Measurements from ENCODE around the gene MICAL2. TPM values are rescaled to one million over a fixed set of nuclear protein-coding genes. Genes with fewer than 3 reads are reported as not detected.

The MICAL2 gene
- total RNA-seq, 4 donors from 2014 or later: 24.7 to 53.7 (median 37.0) TPM

GRCh38 chr11:12220305-12220704, 109.9 kb downstream of the MICAL2 start:
- Histone ChIP-seq H3K27ac (peak overlapping the region in 2 of 4 donors; percentile 41 to 46), H3K36me3 (peaks cover 0 to 20% of the 10 kb centered on the region in 2 donors), H3K4me3 (no peak overlapping the region), H3K4me1 (peaks cover 30 to 31% of the 10 kb centered on the region in 2 donors), H3K9me3 (no peaks in the 10 kb centered on the region), H3K27me3 (no peaks in the 10 kb centered on the region)
- intact Hi-C loops (cut with DNase I; ENCODE audit: low total_unique reads) (loop anchor here (5.0 kb wide), 1 partner anchor 98 kb away; no protein-coding TSS in a partner anchor), in situ Hi-C loops (cut with MboI; ENCODE audit: low sequenced_read_pairs in 4 of 4) (no loop called here)
- no peak for TF ChIP-seq POLR2A (IDR thresholded peaks at IDR 0.05)
- TF ChIP-seq CTCF (IDR thresholded peaks at IDR 0.05 in 4 of 5, conservative IDR thresholded peaks at IDR 0.05 in 1 of 5): no peak
- DNase-seq (peak; percentile 22 to 64), ATAC-seq (peak; percentile 65 to 76)

GRCh38 chr11:12221051-12221535, 110.7 kb downstream of the MICAL2 start:
- in situ Hi-C loops (cut with MboI; ENCODE audit: low sequenced_read_pairs in 4 of 4) (no loop called here), intact Hi-C loops (cut with DNase I; ENCODE audit: low total_unique reads) (loop anchor here (5.0 kb wide), 1 partner anchor 99 kb away; no protein-coding TSS in a partner anchor)
- no peak for DNase-seq
- Histone ChIP-seq H3K4me3 (no peak overlapping the region), H3K36me3 (peaks cover 0 to 18% of the 10 kb centered on the region in 2 donors), H3K27ac (peak overlapping the region in 1 of 4 donors; percentile 41), H3K27me3 (no peaks in the 10 kb centered on the region), H3K9me3 (no peaks in the 10 kb centered on the region), H3K4me1 (peaks cover 30 to 31% of the 10 kb centered on the region in 2 donors)
- TF ChIP-seq POLR2A (IDR thresholded peaks at IDR 0.05) (no peak), CTCF (IDR thresholded peaks at IDR 0.05 in 4 of 5, conservative IDR thresholded peaks at IDR 0.05 in 1 of 5) (no peak)
- ATAC-seq: no peak

- H3K27me3 ChIP-seq: no peaks in the 10 kb centered on the region
- peaks cover 0 to 20% of the 10 kb centered on the region in 2 donors for H3K36me3 ChIP-seq
- in situ Hi-C loops (cut with MboI; ENCODE audit: low sequenced_read_pairs in 4 of 4) (no loop called here), intact Hi-C loops (cut with DNase I; ENCODE audit: low total_unique reads) (loop anchor here (5.0 kb wide), 1 partner anchor 100 kb away; no protein-coding TSS in a partner anchor)
- no peaks in the 10 kb centered on the region for H3K9me3 ChIP-seq
- ATAC-seq (peak in 1 of 2 donors; percentile 55), DNase-seq (peak in 1 of 2 donors; percentile 50)
- no peak overlapping the region for H3K4me3 ChIP-seq
- peak overlapping the region in 2 of 4 donors; percentile 2 to 45 for H3K27ac ChIP-seq
- H3K4me1 ChIP-seq: peaks cover 30 to 31% of the 10 kb centered on the region in 2 donors
- no peak for TF ChIP-seq CTCF (IDR thresholded peaks at IDR 0.05 in 4 of 5, conservative IDR thresholded peaks at IDR 0.05 in 1 of 5)
- no peak for TF ChIP-seq POLR2A (IDR thresholded peaks at IDR 0.05)
These were observed 111.8 kb downstream of the MICAL2 start for GRCh38 chr11:12222055-12222792.

GRCh38 chr11:12223771-12224536, 113.6 kb downstream of the MICAL2 start:
- TF ChIP-seq CTCF (IDR thresholded peaks at IDR 0.05 in 4 of 5, conservative IDR thresholded peaks at IDR 0.05 in 1 of 5) (no peak), POLR2A (IDR thresholded peaks at IDR 0.05) (no peak)
- peaks cover 0 to 31% of the 10 kb centered on the region in 2 donors for H3K36me3 ChIP-seq
- no peaks in the 10 kb centered on the region for H3K9me3 ChIP-seq
- no peak for ATAC-seq
- no peaks in the 10 kb centered on the region for H3K27me3 ChIP-seq
- H3K4me1 ChIP-seq: peaks cover 30 to 31% of the 10 kb centered on the region in 2 donors
- intact Hi-C loops (cut with DNase I; ENCODE audit: low total_unique reads) (loop anchor here (5.0 kb wide), 1 partner anchor 102 kb away; no protein-coding TSS in a partner anchor), in situ Hi-C loops (cut with MboI; ENCODE audit: low sequenced_read_pairs in 4 of 4) (no loop called here)
- no peak for DNase-seq
- H3K27ac ChIP-seq: no peak overlapping the region
- H3K4me3 ChIP-seq: no peak overlapping the region

Measured in gastrocnemius medialis (tissue), 4 donors.